Astrocyte (in vitro differentiated cells and primary cell): ENCODE measurements around the gene HIPK2.

ENCODE experiments used
- CTCF ChIP-seq: IDR thresholded peaks from 2 replicates; pipeline ENCODE4 v1.5.1; 2011; ENCODE audit warnings: low read depth, mild to moderate bottlenecking, inconsistent platforms, low read length, moderate library complexity; ENCODE audit not compliant: insufficient read depth
- EZH2 ChIP-seq: IDR thresholded peaks from 2 replicates; pipeline ENCODE4 v1.6.1; 2012; ENCODE audit warnings: mild to moderate bottlenecking, low read length, inconsistent platforms; ENCODE audit not compliant: insufficient read depth

GRCh38 chr7:139526578-139527544, 250.9 kb downstream of the HIPK2 start:
- TF ChIP-seq CTCF (no peak), EZH2 (no peak)
